Medulla oblongata (tissue), 1 donor: ENCODE data around the gene TUB.

Experiments used
- DNase-seq: peaks from one replicate; pipeline ENCODE4 v3.0.0-alpha.2; 2015; ENCODE audit errors: extremely low spot score

Gene TUB

DNA sequence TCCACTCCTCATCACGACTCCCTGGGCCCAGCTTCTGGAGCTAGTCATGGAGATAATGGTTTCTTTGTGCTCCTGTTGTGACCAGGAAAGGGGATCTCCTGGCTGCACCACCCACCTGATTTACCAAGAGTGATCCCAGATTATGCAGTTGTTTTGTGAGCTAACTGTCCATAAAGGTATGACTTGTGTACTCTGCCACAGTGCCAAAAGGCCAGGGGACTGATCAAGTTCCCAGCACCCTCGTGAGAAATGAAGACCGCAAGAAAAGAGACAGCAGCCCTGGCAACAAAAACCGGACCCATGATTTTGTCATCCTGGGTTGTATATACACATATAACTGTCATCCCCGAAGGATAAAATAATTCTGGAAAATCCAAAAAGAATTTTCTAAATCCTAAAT, 26.6 kb downstream of the TUB start:
- DNase-seq: no peak

GRCh38 chr11:8108421-8108820, 27.4 kb downstream of the TUB start:
- no peak for DNase-seq

GRCh38 chr11:8109675-8110074, 28.7 kb downstream of the TUB start:
- DNase-seq: no peak

DNA sequence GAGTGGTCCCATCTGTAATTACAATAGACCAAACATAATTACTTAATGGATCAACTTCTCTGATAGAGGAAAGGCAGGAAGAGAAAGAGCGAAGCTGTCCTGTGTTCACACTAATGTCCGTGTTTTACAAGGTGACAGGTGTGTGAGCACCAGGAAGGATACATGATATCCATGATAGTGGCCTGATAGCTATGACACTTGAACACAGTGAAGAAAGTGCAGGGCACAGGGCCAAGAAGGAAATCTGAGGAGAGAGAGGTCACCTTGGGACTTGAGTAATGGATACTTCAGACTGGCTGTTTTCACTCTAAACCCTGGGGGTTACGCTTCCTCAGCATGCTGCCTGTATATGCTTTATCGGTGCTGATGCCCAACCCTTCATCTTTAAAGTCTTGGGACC, 29.4 kb downstream of the TUB start:
- no peak for DNase-seq

DNA sequence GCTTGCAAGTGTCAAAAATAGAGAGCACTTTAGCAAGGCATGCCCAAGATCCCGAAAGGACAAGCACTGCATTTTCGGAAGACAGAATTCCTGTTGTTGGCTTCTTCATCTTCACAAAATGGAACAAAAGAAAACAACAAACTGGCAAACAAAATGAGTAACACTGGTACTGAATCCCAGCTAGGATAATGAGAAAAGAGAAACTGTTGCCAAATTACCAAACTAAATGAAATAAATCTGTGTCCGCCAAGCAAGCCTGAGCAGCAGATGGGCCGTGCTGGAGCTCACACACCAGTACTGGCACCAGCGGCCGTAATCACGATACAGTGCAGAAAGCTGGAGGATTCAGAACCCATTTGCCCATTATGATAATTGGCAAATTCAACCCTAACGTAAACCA, 30.6 kb downstream of the TUB start:
- DNase-seq: peak; percentile 35

DNA sequence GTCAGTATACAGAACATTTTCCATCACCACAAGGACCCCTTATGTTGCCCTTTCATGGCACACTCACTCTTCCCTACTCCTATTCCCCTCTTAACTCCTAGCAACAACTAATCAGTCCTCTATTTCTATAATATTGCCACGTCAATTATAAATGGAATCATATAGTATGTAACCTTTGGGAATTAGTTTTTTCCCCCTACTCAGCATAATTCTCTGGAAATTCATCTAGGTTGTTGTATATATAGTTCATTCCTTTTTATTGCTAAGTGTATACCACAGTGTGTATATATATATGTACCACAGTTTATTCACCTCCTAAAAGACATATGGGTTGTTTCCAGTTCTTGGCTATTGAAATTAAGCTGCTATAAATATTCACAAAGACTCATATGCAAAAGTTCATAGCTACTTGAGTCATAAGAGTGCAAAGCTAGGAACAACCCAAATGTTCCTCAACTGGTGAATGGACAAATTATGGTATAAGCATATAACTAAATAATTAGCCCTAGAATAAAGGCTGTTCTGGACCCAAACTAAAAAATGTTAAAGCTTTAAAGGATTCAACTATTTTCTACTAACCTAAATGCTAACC, 41.3 kb downstream of the TUB start:
- DNase-seq: no peak

GRCh38 chr11:8126649-8127289, 45.8 kb downstream of the TUB start:
- DNase-seq: no peak

- peak; percentile 30 for DNase-seq
Measured at GRCh38 chr11:8127447-8127846, 46.4 kb downstream of the TUB start.

- DNase-seq: no peak
Measured at GRCh38 chr11:8138526-8138925, 57.5 kb downstream of the TUB start.

GRCh38 chr11:8149726-8150125, 68.7 kb downstream of the TUB start:
- DNase-seq: no peak
